Lower leg skin (tissue), 4 donors: ENCODE results near the gene DOK6. TPM values are rescaled to one million over a fixed set of nuclear protein-coding genes. Genes with fewer than 3 reads are reported as not detected.

Source experiments
- DNase-seq, 2 donors: peaks; one replicate each; pipeline ENCODE4 v3.0.0-alpha.2; 2019; ENCODE audit warnings: low spot score in 2 of 2
- H3K4me3 ChIP-seq: fragments of 200-600 bp; sonication (generic); 2 replicates; pipeline ENCODE4 v1.5.1; 2017; ENCODE audit warnings: mild to moderate bottlenecking, low read depth; ENCODE audit not compliant: poor library complexity, severe bottlenecking
- POLR2A ChIP-seq, 2 donors: fragments of 450-650 bp; IDR thresholded peaks; one replicate each; pipeline ENCODE4 v1.6.1; 2016 to 2017; ENCODE audit warnings: antibody characterized with exemption in 2 of 2, mild to moderate bottlenecking in 1 of 2, moderate library complexity in 1 of 2
- WGBS, 2 donors: methylation state at CpG; one replicate each; pipeline ENCODE4 v1.1.5; 2018; 5-methylcytosine and 5-hydroxymethylcytosine counted together
- intact Hi-C: fragments of 100-400 bp; cut with DNase I; formaldehyde crosslinking; loops from one replicate; pipeline ENCODE4 v1.15.0; 2023; ENCODE audit warnings: low total_unique reads
- total RNA-seq, 4 donors: library from RNA; depleted of rRNA; stranded (reverse); fragments of >200 nt; gene quantifications; one replicate each; pipeline ENCODE4 v1.1.0, GENCODE V29; 2016
- TF ChIP-seq, protein P1 (sequence below), 3 donors: fragments of 450-650 bp; IDR thresholded peaks; one replicate each; pipeline ENCODE4 v1.5.1; 2016; ENCODE audit warnings: antibody characterized with exemption in 3 of 3, mild to moderate bottlenecking in 3 of 3, moderate library complexity in 2 of 3

Gene DOK6
- total RNA-seq, 4 donors from 2014 or later: 0.21 to 0.45 (median 0.42) TPM

DNA sequence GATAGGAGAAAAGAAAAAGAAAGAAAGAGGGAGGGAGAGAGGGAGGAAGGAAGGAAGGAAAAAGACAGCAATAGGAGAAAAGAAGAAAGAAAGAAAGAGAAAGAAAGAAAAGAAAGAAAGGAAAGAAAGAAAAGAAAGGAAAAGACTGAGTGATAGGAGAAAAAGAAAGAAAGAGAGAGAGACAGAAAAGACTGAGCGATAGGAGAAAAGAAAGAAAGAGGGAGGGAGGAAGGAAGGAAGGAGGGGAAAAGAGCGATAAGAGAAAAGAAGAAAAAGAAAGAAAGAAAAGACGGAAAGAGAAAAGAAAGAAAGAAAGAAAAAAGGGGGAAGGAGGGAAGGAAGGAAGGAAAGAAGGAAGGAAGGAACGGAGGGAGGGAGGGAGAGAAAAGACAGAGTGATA is 216.7 kb downstream of the DOK6 start:
- 88 to 97% methylated on average over 3 of the region's 4 CpGs for WGBS, 2 donors
- DNase-seq: no peak
- H3K4me3 ChIP-seq: no peak overlapping the region
- intact Hi-C loops: no loop called here
- TF ChIP-seq, protein P1, sequence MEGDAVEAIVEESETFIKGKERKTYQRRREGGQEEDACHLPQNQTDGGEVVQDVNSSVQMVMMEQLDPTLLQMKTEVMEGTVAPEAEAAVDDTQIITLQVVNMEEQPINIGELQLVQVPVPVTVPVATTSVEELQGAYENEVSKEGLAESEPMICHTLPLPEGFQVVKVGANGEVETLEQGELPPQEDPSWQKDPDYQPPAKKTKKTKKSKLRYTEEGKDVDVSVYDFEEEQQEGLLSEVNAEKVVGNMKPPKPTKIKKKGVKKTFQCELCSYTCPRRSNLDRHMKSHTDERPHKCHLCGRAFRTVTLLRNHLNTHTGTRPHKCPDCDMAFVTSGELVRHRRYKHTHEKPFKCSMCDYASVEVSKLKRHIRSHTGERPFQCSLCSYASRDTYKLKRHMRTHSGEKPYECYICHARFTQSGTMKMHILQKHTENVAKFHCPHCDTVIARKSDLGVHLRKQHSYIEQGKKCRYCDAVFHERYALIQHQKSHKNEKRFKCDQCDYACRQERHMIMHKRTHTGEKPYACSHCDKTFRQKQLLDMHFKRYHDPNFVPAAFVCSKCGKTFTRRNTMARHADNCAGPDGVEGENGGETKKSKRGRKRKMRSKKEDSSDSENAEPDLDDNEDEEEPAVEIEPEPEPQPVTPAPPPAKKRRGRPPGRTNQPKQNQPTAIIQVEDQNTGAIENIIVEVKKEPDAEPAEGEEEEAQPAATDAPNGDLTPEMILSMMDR (IDR thresholded peaks at IDR 0.05): no peak
- no peak for TF ChIP-seq POLR2A (IDR thresholded peaks at IDR 0.05)

- no peak overlapping the region for H3K4me3 ChIP-seq
- DNase-seq: no peak
- 83 to 84% methylated on average over 4 of the region's 4 CpGs for WGBS, 2 donors
- intact Hi-C loops: no loop called here
- TF ChIP-seq POLR2A (IDR thresholded peaks at IDR 0.05): no peak
- TF ChIP-seq, protein P1 (IDR thresholded peaks at IDR 0.05): no peak
Observed at GRCh38 chr18:69617888-69618287, 217.2 kb downstream of the DOK6 start.

DNA sequence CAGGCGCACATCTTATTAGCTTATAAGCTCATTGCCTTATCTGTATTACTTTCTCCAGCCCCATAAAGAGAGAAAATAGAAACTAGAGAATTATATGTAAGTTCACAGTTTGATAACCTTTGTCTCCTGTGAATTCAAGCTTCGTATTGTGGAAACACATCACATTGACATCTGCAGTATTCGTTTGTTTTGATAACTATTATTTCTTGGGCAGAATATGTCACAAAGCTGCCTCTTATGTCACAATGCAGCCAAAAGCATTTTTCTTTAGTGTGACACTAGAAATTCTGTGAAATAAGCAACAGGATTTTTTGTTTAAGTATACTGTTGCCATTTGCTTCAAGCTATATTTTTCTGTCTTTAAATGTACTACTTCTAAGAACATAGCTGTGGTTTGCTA is 221.5 kb downstream of the DOK6 start:
- no peak for TF ChIP-seq POLR2A (IDR thresholded peaks at IDR 0.05)
- TF ChIP-seq, protein P1 (IDR thresholded peaks at IDR 0.05): no peak
- WGBS, 2 donors: 52 to 55% methylated on average over 3 of the region's 3 CpGs
- no peak for DNase-seq
- intact Hi-C loops: no loop called here
- no peak overlapping the region for H3K4me3 ChIP-seq

GRCh38 chr18:69622961-69623360 is 222.3 kb downstream of the DOK6 start:
- no peak for DNase-seq

GRCh38 chr18:69626171-69626570 is 225.5 kb downstream of the DOK6 start:
- no peak for DNase-seq
- no peak for TF ChIP-seq POLR2A (IDR thresholded peaks at IDR 0.05)
- TF ChIP-seq, protein P1 (IDR thresholded peaks at IDR 0.05): no peak
- WGBS, 2 donors: 89 to 93% methylated on average over 3 of the region's 3 CpGs
- intact Hi-C loops: loop anchor here (5.0 kb wide), 1 partner anchor 1691 kb away; no protein-coding TSS in a partner anchor
- no peak overlapping the region for H3K4me3 ChIP-seq

More at GRCh38 chr18:69622961-69623360, 222.3 kb downstream of the DOK6 start:
- TF ChIP-seq, protein P1 (IDR thresholded peaks at IDR 0.05): no peak
- no peak for TF ChIP-seq POLR2A (IDR thresholded peaks at IDR 0.05)
- H3K4me3 ChIP-seq: no peak overlapping the region
- 83 to 94% methylated on average over 1 of the region's 1 CpG for WGBS, 2 donors
- intact Hi-C loops: no loop called here

- intact Hi-C loops: loop anchor here (5.0 kb wide), 1 partner anchor 1691 kb away; no protein-coding TSS in a partner anchor
- no peak overlapping the region for H3K4me3 ChIP-seq
- no peak for TF ChIP-seq POLR2A (IDR thresholded peaks at IDR 0.05)
- TF ChIP-seq, protein P1 (IDR thresholded peaks at IDR 0.05): no peak
- 75 to 78% methylated on average over 4 of the region's 4 CpGs for WGBS, 2 donors
- DNase-seq: no peak
Observed at GRCh38 chr18:69626643-69627242, 226.1 kb downstream of the DOK6 start.
